HUES64 (cell line): Measurements from ENCODE around the gene SLC35F5.
"Not testable (repeated sequence)": the region's sequence is repeated elsewhere in the genome, so short reads cannot be mapped to it uniquely, and the experiment has no call there.

Experiments used
- H3K27ac ChIP-seq: 2 replicates; pipeline ENCODE4 v1.7.0; 2013; ENCODE audit warnings: low read depth, low read length, inconsistent platforms
- H3K27me3 ChIP-seq: 2 replicates; pipeline ENCODE4 v1.6.1; 2013; ENCODE audit warnings: mild to moderate bottlenecking, low read length; ENCODE audit not compliant: insufficient read depth
- H3K36me3 ChIP-seq: 2 replicates; pipeline ENCODE4 v1.6.1; 2013; ENCODE audit warnings: mild to moderate bottlenecking, low read length; ENCODE audit not compliant: insufficient read depth
- H3K4me1 ChIP-seq: 2 replicates; pipeline ENCODE4 v1.6.1; 2013; ENCODE audit warnings: mild to moderate bottlenecking, low read length, moderate library complexity; ENCODE audit not compliant: insufficient read depth
- H3K4me3 ChIP-seq: 2 replicates; pipeline ENCODE4 v1.5.1; 2013; ENCODE audit warnings: mild to moderate bottlenecking, low read length, moderate library complexity
- H3K9ac ChIP-seq: 2 replicates; pipeline ENCODE4 v1.6.1; 2013; ENCODE audit warnings: mild to moderate bottlenecking, low read depth, low read length
- H3K9me3 ChIP-seq: 2 replicates; pipeline ENCODE4 v1.6.1; 2013; ENCODE audit warnings: low read depth, low read length; ENCODE audit not compliant: insufficient read depth
- WGBS: fragments of 150-250, 120-280 bp; methylation state at CpG from one replicate; pipeline ENCODE4 v1.1.7; 2013; ENCODE audit warnings: missing lambda C conversion rate; 5-methylcytosine and 5-hydroxymethylcytosine counted together

SLC35F5 gene

DNA sequence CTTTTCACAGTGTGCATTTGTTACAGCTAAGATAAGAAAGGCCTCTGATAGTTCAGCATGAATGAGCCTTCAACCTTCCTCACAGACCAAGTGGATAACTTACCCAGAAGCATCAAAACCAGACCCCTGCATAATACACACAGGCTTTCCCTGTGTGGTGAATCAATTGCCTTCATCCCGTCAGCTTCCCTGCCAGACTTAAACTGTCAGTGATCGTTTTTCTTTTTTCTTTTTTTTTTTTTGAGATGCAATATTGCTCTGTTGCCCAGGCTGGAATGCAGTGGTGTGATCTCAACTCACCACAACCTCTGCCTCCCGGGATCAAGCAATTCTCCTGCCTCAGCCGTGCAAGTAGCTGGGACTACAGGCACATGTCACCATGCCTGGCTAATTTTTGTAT lies 20.5 kb upstream of the SLC35F5 start:
- H3K27me3 ChIP-seq: no peaks in the 10 kb centered on the region
- WGBS: 94% methylated on average over 3 of the region's 4 CpGs

DNA sequence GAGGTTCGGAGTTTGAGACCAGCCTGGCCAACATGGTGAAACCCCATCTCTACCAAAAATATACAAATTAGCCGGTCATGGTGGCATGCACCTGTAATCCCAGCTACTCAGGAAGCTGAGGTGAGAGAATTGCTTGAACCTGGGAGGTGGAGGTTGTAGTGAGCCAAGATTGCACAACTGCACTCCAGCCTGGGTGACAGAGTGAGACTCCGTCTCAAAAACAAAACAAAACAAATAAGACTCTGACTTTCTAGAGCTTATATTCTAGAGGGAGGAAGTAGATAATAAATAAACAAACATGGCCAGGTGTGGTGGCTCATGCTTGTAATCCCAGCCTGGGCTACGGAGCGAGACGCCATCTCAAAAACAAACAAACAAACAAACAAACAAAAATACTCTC lies 18.2 kb upstream of the SLC35F5 start:
- H3K9me3 ChIP-seq, H3K27me3 ChIP-seq, H3K27ac ChIP-seq, H3K9ac ChIP-seq, H3K4me3 ChIP-seq, H3K36me3 ChIP-seq, H3K4me1 ChIP-seq: not testable (repeated sequence)
- 94% methylated on average over 2 of the region's 6 CpGs for WGBS

More for the DNA sequence above, 20.5 kb upstream of the SLC35F5 start:
- H3K4me1 ChIP-seq: no peaks in the 10 kb centered on the region
- H3K4me3 ChIP-seq: no peak overlapping the region
- no peak overlapping the region for H3K27ac ChIP-seq
- no peaks in the 10 kb centered on the region for H3K36me3 ChIP-seq
- H3K9ac ChIP-seq: no peak overlapping the region
- no peaks in the 10 kb centered on the region for H3K9me3 ChIP-seq

DNA sequence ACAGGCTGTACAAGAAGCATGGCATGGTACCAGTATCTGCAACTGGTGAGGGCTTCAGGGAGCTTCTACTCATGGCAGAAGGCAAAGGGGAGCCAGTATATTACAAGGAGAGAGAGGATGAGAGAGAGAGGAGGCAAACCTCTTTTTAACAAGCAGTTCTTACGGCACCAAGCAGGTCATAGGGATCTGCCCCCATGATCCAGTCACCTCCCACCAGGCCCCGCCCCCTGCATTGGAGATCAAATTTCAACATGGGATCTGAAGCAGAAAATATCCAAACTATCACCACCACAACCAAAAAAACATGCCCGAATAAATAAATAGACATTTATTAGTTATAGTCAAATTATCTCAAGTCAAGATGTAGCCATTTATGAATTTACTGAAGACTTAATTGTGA lies 14.5 kb upstream of the SLC35F5 start:
- Histone ChIP-seq H3K36me3 (no peaks in the 10 kb centered on the region), H3K9me3 (no peaks in the 10 kb centered on the region), H3K9ac (no peak overlapping the region), H3K27ac (no peak overlapping the region), H3K4me3 (no peak overlapping the region), H3K27me3 (no peaks in the 10 kb centered on the region), H3K4me1 (0 out of 2 replicates have a peak, but pooled peaks cover 3% of the 10 kb centered on the region)
- WGBS: 83% methylated on average over 2 of the region's 3 CpGs

- 0 out of 2 replicates have a peak, but pooled peaks cover 3% of the 10 kb centered on the region for H3K4me1 ChIP-seq
- no peak overlapping the region for H3K27ac ChIP-seq
- peaks cover 6% of the 10 kb centered on the region for H3K9me3 ChIP-seq
- H3K27me3 ChIP-seq: no peaks in the 10 kb centered on the region
- H3K36me3 ChIP-seq: no peaks in the 10 kb centered on the region
- WGBS: 93% methylated on average over 3 of the region's 3 CpGs
- no peak overlapping the region for H3K4me3 ChIP-seq
- H3K9ac ChIP-seq: no peak overlapping the region
Measured at GRCh38 chr2:113769555-113769954, 13.1 kb upstream of the SLC35F5 start.

GRCh38 chr2:113768770-113769169 lies 12.3 kb upstream of the SLC35F5 start:
- H3K27me3 ChIP-seq: no peaks in the 10 kb centered on the region
- H3K27ac ChIP-seq: no peak overlapping the region
- H3K36me3 ChIP-seq: no peaks in the 10 kb centered on the region
- no peak overlapping the region for H3K4me3 ChIP-seq
- H3K4me1 ChIP-seq: 0 out of 2 replicates have a peak, but pooled peaks cover 3% of the 10 kb centered on the region
- peaks cover 13% of the 10 kb centered on the region for H3K9me3 ChIP-seq
- H3K9ac ChIP-seq: no peak overlapping the region
- whole genome bisulfite sequencing: 92% methylated on average over 1 of the region's 1 CpG

GRCh38 chr2:113767811-113768460 lies 11.5 kb upstream of the SLC35F5 start:
- H3K9me3 ChIP-seq: peaks cover 13% of the 10 kb centered on the region
- H3K27me3 ChIP-seq: no peaks in the 10 kb centered on the region
- no peaks in the 10 kb centered on the region for H3K36me3 ChIP-seq
- H3K4me3 ChIP-seq: no peak overlapping the region
- H3K9ac ChIP-seq: no peak overlapping the region
- WGBS: 97% methylated on average over 4 of the region's 4 CpGs
- no peak overlapping the region for H3K27ac ChIP-seq
- H3K4me1 ChIP-seq: 0 out of 2 replicates have a peak, but pooled peaks cover 3% of the 10 kb centered on the region

DNA sequence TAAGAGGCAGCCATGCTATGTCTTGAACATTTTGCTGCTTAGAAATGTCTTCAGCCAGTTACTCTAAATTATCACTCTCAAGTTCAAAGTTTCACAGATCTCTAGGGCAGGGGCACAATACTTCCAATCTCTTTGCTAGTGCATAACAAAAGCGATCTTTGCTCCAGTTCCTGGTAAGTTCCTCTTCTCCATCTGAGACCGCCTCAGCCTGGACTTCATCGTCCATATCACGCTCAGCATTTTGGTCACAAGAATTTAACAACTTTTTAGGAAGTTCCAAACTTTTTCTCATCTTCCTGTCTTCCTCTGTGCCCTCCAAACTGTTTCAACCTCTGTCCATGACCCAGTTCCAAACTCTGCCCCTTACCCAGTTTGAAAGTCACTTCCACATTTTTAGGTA lies 8.8 kb upstream of the SLC35F5 start:
- H3K4me1 ChIP-seq: peaks cover 5% of the 10 kb centered on the region; the same call in 1 of the 2 replicates
- no peak overlapping the region for H3K27ac ChIP-seq
- H3K4me3 ChIP-seq: no peak overlapping the region
- H3K9me3 ChIP-seq: peaks cover 13% of the 10 kb centered on the region
- 94% methylated on average over 4 of the region's 4 CpGs for WGBS
- H3K36me3 ChIP-seq: no peaks in the 10 kb centered on the region
- H3K27me3 ChIP-seq: no peaks in the 10 kb centered on the region
- no peak overlapping the region for H3K9ac ChIP-seq

GRCh38 chr2:113762377-113763118 lies 6.1 kb upstream of the SLC35F5 start:
- no peaks in the 10 kb centered on the region for H3K27me3 ChIP-seq
- no peak overlapping the region for H3K27ac ChIP-seq
- H3K36me3 ChIP-seq: no peaks in the 10 kb centered on the region
- H3K9me3 ChIP-seq: peaks cover 13% of the 10 kb centered on the region
- no peak overlapping the region for H3K9ac ChIP-seq
- 74% methylated on average over 3 of the region's 3 CpGs for WGBS
- H3K4me1 ChIP-seq: peaks cover 5% of the 10 kb centered on the region
- H3K4me3 ChIP-seq: no peak overlapping the region

- H3K27ac ChIP-seq: no peak overlapping the region
- H3K36me3 ChIP-seq: no peaks in the 10 kb centered on the region
- H3K9me3 ChIP-seq: peaks cover 13% of the 10 kb centered on the region
- 94% methylated on average over 1 of the region's 1 CpG for WGBS
- peaks cover 5% of the 10 kb centered on the region for H3K4me1 ChIP-seq
- no peak overlapping the region for H3K9ac ChIP-seq
- no peaks in the 10 kb centered on the region for H3K27me3 ChIP-seq
- no peak overlapping the region for H3K4me3 ChIP-seq
Measured at GRCh38 chr2:113760400-113760799, 4.0 kb upstream of the SLC35F5 start.

DNA sequence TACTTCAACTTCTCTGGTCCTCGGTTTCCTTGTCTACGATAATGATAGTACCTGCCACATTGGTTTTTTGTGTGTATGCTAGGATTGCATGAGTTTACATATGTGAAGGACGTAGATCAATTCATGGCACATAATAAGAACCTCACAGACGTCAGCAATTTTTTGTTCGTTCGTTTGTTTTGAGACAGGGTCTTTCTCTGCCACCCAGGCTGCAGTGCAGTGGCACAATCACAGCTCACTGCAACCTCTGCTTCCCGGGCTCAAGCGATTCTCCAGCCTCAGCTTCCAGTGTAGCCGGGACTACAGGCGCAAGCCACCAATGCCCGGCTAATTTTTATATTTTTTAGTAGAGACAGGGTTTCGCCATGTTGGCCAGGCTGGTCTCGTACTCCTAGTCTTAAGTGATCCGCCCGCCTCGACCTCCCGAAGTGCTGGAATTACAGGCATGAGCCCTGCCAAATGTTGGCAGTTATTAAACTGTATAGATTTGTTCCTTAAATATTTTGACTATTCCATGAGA lies 756 bp upstream of the SLC35F5 start:
- Histone ChIP-seq H3K36me3 (peaks cover 6% of the 10 kb centered on the region), H3K9ac (peak overlapping the region; percentile 92), H3K9me3 (no peaks in the 10 kb centered on the region), H3K27ac (peak overlapping the region; percentile 66), H3K4me3 (peak overlapping the region; percentile 83), H3K27me3 (no peaks in the 10 kb centered on the region), H3K4me1 (peaks cover 3% of the 10 kb centered on the region)
- 40% methylated on average over 15 of the region's 17 CpGs for WGBS

- H3K4me3 ChIP-seq: peak overlapping the region; percentile 83
- H3K27ac ChIP-seq: peak overlapping the region; percentile 80
- H3K27me3 ChIP-seq: no peaks in the 10 kb centered on the region
- under 1% methylated on average over 25 of the region's 26 CpGs for WGBS
- peak overlapping the region; percentile 88 for H3K9ac ChIP-seq
- peaks cover 13% of the 10 kb centered on the region for H3K36me3 ChIP-seq
- no peaks in the 10 kb centered on the region; the same call in 1 of the 2 replicates for H3K4me1 ChIP-seq
- no peaks in the 10 kb centered on the region for H3K9me3 ChIP-seq
Measured at GRCh38 chr2:113755835-113756354, 547 bp downstream of the SLC35F5 start.
